Panc1 (cell line): ENCODE results near the gene SCAF11.

Source experiments
- POLR2AphosphoS5 ChIP-seq: IDR thresholded peaks from 2 replicates; pipeline ENCODE4 v1.6.1; 2012; ENCODE audit warnings: mild to moderate bottlenecking, low read depth, low read length, moderate library complexity
- REST ChIP-seq, 2 experiments: IDR thresholded peaks; 2 replicates each; pipeline ENCODE4 v1.6.1; 2011 to 2012; ENCODE audit warnings: low read depth in 2 of 2, control low read depth in 1 of 2, low read length in 1 of 2, mild to moderate bottlenecking in 1 of 2, moderate library complexity in 1 of 2; ENCODE audit not compliant: insufficient read depth in 1 of 2
- TCF7L2 ChIP-seq: IDR thresholded peaks from 2 replicates; pipeline ENCODE4 v1.6.1; 2011; ENCODE audit warnings: mild to moderate bottlenecking, low read depth, low read length, inconsistent platforms
- TF ChIP-seq, protein P1 (sequence below): fragments of 450-650 bp; IDR thresholded peaks from 2 replicates; pipeline ENCODE4 v1.5.1; 2017; ENCODE audit warnings: mild to moderate bottlenecking

DNA sequence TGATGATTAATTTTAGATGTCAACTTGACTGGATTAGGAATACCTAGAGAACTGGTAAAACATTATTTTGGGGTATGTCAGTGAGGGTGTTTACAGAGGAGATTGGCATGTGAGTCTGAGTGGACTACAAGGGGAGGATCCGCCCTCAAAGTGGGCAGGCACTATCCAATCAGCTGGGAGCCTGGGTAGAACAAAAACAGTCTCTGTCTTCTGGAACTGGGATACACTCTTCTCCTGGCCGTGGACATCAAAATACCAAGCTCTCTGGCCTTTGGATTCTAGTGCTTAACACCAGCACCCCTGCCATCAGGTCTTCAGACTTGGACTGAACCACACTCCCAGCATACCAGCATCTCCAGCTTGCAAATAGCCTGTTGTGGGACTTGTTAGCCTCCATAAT is 4.4 kb upstream of the SCAF11 start:
- TF ChIP-seq TCF7L2 (no peak), POLR2AphosphoS5 (no peak), REST (IDR thresholded peaks at IDR 0.05; ENCODE audit: insufficient read depth in 1 of 2, low read depth in 2 of 2, low read length in 1 of 2) (no peak)
- TF ChIP-seq, protein P1, sequence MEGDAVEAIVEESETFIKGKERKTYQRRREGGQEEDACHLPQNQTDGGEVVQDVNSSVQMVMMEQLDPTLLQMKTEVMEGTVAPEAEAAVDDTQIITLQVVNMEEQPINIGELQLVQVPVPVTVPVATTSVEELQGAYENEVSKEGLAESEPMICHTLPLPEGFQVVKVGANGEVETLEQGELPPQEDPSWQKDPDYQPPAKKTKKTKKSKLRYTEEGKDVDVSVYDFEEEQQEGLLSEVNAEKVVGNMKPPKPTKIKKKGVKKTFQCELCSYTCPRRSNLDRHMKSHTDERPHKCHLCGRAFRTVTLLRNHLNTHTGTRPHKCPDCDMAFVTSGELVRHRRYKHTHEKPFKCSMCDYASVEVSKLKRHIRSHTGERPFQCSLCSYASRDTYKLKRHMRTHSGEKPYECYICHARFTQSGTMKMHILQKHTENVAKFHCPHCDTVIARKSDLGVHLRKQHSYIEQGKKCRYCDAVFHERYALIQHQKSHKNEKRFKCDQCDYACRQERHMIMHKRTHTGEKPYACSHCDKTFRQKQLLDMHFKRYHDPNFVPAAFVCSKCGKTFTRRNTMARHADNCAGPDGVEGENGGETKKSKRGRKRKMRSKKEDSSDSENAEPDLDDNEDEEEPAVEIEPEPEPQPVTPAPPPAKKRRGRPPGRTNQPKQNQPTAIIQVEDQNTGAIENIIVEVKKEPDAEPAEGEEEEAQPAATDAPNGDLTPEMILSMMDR, result no peak
